ENCODE measurements around the gene SPESP1. TPM values are rescaled to one million over a fixed set of nuclear protein-coding genes. Genes with fewer than 3 reads are reported as not detected.

SPESP1 gene
- total RNA-seq, 1 experiment from 2014 or later, result not detected

DNA sequence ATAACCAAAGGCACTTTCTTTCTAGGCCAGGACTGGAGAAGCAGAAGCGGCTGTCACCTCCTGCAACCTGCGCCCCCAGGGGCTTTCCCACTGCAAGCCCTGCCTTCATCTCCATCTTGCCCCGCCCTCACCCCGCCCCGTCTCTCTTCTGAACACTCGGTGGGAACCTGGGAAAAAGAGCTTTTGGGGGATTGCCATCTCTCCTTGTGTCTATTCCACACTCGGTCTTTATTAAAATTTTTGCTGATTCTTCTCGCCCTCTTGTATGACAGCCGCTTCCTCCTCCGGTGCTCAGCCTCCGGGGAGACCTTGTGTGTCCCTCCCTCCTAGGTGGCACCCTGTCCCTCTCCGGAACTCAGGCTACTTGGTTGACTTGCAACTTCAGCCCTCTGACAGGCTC, 41.9 kb upstream of the SPESP1 start:
- intact Hi-C loops (cut with micrococcal nuclease; ENCODE audit: unreplicated experiment), result no loop called here
- Histone ChIP-seq H3K27me3 (ENCODE audit: control insufficient read depth, insufficient read depth, low read length) (peaks cover 8% of the 10 kb centered on the region), H3K36me3 (ENCODE audit: control insufficient read depth, insufficient read depth, low read length) (no peaks in the 10 kb centered on the region), H3K9me3 (ENCODE audit: control insufficient read depth, insufficient read depth, low read depth, low read length) (no peaks in the 10 kb centered on the region), H3K27ac (ENCODE audit: low read length) (no peak overlapping the region), H3K4me1 (ENCODE audit: control insufficient read depth, insufficient read depth, low read length) (no peaks in the 10 kb centered on the region), H3K4me3 (ENCODE audit: low read depth in 2 of 2, low read length in 2 of 2) (no peak overlapping the region)
- DNase-seq (ENCODE audit: low read depth, low spot score), result no peak
- no peak for ATAC-seq
- ChIA-PET CTCF (interaction anchor here (0.6 to 0.7 kb wide), 3 partner anchors 18 to 139 kb away, joined by 3 to 5 read pairs (median 3); no protein-coding TSS in a partner anchor), POLR2A (no interaction called here)
- in situ Hi-C loops (cut with HindIII; ENCODE audit: low pct_unique_long_range_greater_than_20kb, low sequenced_read_pairs), result no loop called here
- no TSS peak for BruUV-seq (replicated peaks)
- no peak for TF ChIP-seq SIN3A (IDR thresholded peaks at IDR 0.05; ENCODE audit: borderline replicate concordance, insufficient read depth, low read depth, low read length)
- TF ChIP-seq, protein P1, sequence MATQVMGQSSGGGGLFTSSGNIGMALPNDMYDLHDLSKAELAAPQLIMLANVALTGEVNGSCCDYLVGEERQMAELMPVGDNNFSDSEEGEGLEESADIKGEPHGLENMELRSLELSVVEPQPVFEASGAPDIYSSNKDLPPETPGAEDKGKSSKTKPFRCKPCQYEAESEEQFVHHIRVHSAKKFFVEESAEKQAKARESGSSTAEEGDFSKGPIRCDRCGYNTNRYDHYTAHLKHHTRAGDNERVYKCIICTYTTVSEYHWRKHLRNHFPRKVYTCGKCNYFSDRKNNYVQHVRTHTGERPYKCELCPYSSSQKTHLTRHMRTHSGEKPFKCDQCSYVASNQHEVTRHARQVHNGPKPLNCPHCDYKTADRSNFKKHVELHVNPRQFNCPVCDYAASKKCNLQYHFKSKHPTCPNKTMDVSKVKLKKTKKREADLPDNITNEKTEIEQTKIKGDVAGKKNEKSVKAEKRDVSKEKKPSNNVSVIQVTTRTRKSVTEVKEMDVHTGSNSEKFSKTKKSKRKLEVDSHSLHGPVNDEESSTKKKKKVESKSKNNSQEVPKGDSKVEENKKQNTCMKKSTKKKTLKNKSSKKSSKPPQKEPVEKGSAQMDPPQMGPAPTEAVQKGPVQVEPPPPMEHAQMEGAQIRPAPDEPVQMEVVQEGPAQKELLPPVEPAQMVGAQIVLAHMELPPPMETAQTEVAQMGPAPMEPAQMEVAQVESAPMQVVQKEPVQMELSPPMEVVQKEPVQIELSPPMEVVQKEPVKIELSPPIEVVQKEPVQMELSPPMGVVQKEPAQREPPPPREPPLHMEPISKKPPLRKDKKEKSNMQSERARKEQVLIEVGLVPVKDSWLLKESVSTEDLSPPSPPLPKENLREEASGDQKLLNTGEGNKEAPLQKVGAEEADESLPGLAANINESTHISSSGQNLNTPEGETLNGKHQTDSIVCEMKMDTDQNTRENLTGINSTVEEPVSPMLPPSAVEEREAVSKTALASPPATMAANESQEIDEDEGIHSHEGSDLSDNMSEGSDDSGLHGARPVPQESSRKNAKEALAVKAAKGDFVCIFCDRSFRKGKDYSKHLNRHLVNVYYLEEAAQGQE (IDR thresholded peaks at IDR 0.05; ENCODE audit: insufficient read depth in 1 of 2, low read depth in 2 of 2, low read length in 1 of 2), result no peak
- TF ChIP-seq POLR2AphosphoS5 (IDR thresholded peaks at IDR 0.05; ENCODE audit: low read depth, low read length), result no peak

DNA sequence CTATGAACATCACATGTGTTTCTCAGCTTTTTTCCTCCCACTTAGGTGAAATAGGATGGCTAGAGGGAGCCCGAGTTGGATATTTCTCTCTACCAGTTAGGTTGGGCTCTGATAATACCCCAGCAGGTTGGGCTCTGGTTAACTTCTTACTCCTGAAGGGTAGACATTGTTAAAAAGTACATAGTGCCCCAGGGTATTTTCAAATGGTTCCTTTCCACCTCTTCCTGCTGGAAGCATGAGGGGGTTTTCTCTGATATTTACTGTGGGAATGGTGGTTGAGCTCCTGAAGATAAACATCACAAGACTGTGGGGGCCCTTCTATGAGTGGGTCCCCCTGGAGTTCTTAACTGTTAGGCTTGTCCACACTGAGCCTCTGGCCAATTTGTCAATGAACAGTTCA, 36.1 kb upstream of the SPESP1 start:
- in situ Hi-C loops (cut with HindIII; ENCODE audit: low pct_unique_long_range_greater_than_20kb, low sequenced_read_pairs) (no loop called here), intact Hi-C loops (cut with micrococcal nuclease; ENCODE audit: unreplicated experiment) (no loop called here)
- ATAC-seq (no peak), DNase-seq (ENCODE audit: low read depth, low spot score) (no peak)
- Histone ChIP-seq H3K36me3 (ENCODE audit: control insufficient read depth, insufficient read depth, low read length) (no peaks in the 10 kb centered on the region), H3K4me3 (ENCODE audit: low read depth in 2 of 2, low read length in 2 of 2) (no peak overlapping the region), H3K9me3 (ENCODE audit: control insufficient read depth, insufficient read depth, low read depth, low read length) (no peaks in the 10 kb centered on the region), H3K27me3 (ENCODE audit: control insufficient read depth, insufficient read depth, low read length) (peaks cover 19% of the 10 kb centered on the region), H3K27ac (ENCODE audit: low read length) (no peak overlapping the region), H3K4me1 (ENCODE audit: control insufficient read depth, insufficient read depth, low read length) (no peaks in the 10 kb centered on the region)
- TF ChIP-seq, protein P1 (IDR thresholded peaks at IDR 0.05; ENCODE audit: insufficient read depth in 1 of 2, low read depth in 2 of 2, low read length in 1 of 2), result no peak
- TF ChIP-seq SIN3A (IDR thresholded peaks at IDR 0.05; ENCODE audit: borderline replicate concordance, insufficient read depth, low read depth, low read length) (no peak), POLR2AphosphoS5 (IDR thresholded peaks at IDR 0.05; ENCODE audit: low read depth, low read length) (no peak), TCF7L2 (IDR thresholded peaks at IDR 0.05; ENCODE audit: low read depth, low read length) (no peak)
- TF ChIP-seq, protein P2, sequence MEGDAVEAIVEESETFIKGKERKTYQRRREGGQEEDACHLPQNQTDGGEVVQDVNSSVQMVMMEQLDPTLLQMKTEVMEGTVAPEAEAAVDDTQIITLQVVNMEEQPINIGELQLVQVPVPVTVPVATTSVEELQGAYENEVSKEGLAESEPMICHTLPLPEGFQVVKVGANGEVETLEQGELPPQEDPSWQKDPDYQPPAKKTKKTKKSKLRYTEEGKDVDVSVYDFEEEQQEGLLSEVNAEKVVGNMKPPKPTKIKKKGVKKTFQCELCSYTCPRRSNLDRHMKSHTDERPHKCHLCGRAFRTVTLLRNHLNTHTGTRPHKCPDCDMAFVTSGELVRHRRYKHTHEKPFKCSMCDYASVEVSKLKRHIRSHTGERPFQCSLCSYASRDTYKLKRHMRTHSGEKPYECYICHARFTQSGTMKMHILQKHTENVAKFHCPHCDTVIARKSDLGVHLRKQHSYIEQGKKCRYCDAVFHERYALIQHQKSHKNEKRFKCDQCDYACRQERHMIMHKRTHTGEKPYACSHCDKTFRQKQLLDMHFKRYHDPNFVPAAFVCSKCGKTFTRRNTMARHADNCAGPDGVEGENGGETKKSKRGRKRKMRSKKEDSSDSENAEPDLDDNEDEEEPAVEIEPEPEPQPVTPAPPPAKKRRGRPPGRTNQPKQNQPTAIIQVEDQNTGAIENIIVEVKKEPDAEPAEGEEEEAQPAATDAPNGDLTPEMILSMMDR (IDR thresholded peaks at IDR 0.05), result no peak
- no TSS peak for BruUV-seq (replicated peaks)
- ChIA-PET CTCF (no interaction called here), POLR2A (interaction anchor here (0.6 kb wide), 1 partner anchor 185 kb away, joined by 11 read pairs; no protein-coding TSS in a partner anchor)
